HL-60/S4 (cell line): Measurements from ENCODE around the gene TNFSF4.
"Not testable (repeated sequence)": the region's sequence is repeated elsewhere in the genome, so short reads cannot be mapped to it uniquely, and the experiment has no call there.

Source experiments
- in situ Hi-C: fragments of 300-500 bp; cut with MboI; formaldehyde crosslinking; loops from 2 replicates; pipeline ENCODE4 v1.14.3; 2022; ENCODE audit warnings: low sequenced_read_pairs

TNFSF4 gene

GRCh38 chr1:173171152-173171551 is 36.0 kb downstream of the TNFSF4 start:
- in situ Hi-C loops: no loop called here

GRCh38 chr1:173168941-173169340 is 38.2 kb downstream of the TNFSF4 start:
- in situ Hi-C loops: no loop called here

- in situ Hi-C loops: no loop called here
These were observed 42.4 kb downstream of the TNFSF4 start for GRCh38 chr1:173164686-173165085.

DNA sequence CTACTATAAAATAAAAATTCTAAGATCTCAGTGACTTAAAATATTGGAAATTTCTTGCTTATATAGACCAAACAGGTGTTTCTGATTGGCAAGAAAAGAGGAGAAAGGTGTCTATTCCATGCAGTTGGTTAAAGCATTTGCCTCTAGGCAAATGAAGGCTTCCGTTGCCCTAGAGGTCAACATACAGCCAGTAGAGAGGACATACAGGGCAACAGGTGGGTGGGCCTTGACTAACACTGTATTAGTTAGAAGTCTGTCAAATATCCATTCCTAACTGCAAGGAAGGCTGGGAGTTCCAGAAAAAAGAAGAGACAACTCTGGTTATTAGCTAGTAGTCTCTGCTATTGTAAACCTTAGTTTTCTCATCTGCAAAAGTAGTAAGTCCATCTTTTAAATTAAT is 43.0 kb downstream of the TNFSF4 start:
- in situ Hi-C loops: no loop called here

DNA sequence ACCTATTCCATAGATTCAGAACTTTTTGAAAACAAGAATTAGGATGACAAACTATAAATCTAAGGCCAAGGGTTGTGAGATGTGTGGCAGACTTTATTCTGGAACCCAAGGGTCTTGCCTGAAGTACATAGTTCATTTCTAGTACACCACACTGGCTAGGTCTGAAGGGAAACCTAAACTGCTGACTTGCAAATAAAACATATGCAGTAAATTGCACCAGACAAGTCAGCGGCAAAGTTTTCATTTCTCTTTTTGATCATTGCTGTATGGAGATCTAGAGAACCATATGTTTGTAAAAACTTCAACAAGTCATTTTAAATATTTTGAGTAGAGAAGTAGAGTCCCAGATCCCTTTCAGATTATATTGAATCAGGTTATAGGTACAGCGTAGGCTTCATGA is 43.9 kb downstream of the TNFSF4 start:
- in situ Hi-C loops: no loop called here

DNA sequence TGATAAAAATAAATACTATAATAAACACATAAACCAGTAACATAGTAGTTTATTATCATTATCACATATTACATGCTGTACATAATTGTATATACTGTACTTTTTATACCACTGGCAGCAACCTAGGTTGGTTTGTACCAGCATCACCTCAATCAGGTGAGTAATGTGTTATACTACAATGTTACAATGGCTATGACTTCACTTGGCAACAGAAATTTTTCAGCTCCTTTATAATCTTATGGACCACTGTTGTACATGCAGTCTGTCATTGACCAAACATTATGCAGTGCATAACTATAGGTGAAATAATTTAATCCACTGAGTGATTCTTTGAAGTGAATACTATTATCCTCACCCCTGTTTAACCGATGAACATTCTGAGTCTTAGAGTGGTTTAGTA is 44.5 kb downstream of the TNFSF4 start:
- in situ Hi-C loops: no loop called here

- in situ Hi-C loops: no loop called here
These were observed 45.5 kb downstream of the TNFSF4 start for GRCh38 chr1:173161510-173162221.

DNA sequence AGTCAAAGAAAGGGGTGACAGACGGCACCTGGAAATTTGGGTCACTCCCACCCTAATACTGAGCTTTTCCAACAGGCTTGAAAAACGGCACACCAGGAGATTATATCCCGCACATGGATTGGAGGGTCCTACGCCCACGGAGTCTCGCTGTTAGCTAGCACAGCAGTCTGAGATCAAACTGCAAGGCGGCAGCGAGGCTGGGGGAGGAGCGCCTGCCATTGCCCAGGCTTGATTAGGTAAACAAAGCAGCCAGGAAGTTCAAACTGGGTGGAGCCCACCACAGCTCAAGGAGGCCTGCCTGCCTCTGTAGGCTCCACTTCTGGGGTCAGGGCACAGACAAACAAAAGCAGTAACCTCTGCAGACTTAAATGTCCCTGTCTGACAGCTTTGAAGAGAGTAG is 53.2 kb downstream of the TNFSF4 start:
- in situ Hi-C loops: not testable (repeated sequence)

DNA sequence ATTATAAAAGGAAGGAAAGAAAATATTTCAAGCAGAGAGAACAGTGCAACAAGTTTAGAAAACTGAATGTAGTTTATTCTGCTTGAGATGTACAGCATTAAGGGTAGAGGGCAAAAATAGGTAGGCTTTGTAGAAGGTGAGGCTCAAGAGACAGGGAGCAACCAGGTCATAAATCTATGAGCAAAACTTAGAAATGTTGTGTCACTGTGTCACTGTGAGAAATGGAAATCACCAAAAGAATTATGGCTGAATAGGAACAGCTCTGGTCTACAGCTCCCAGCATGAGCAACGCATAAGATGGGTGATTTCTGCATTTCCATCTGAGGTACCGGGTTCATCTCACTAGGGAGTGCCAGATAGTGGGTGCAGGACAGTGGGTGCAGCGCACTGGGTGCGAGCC is 53.6 kb downstream of the TNFSF4 start:
- in situ Hi-C loops: no loop called here

DNA sequence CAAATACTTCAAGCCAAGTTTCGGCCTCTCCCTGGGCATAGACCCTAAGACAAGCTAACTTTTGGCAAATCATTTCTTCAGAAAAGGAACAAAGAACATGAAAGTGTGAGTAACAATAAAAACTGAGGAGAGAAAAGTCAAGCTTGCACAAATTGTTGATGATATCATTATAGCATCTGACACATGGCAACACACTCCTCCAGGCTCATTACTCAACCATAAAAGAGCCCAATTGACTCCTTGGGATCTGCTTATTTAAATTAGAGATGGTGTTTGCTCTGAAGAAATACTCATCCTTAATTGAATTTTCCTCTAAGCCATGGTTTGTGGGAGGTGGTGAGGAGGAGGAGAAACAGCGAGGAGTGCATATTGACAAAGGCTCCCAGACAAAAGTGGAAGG is 54.5 kb downstream of the TNFSF4 start:
- in situ Hi-C loops: no loop called here

GRCh38 chr1:173150795-173151194 is 56.3 kb downstream of the TNFSF4 start:
- in situ Hi-C loops: no loop called here

DNA sequence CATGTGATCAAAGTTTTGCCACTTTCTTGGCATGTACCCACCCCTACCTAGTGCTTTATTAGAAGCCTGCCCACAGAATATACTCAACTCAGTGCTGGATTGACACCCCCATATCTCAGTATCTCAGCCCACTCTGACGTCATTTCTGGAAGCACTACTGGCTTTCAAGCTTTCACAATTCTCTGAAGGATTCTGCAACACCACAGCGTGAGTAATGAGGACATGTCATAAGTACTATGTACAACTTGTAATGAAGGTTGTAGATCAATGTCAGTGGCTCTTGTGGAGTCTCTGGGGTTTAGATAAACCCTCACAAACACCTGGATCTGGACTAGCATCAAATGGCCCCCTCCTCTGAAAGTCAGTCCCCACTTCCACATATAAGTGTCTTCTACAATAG is 57.2 kb downstream of the TNFSF4 start:
- in situ Hi-C loops: no loop called here

DNA sequence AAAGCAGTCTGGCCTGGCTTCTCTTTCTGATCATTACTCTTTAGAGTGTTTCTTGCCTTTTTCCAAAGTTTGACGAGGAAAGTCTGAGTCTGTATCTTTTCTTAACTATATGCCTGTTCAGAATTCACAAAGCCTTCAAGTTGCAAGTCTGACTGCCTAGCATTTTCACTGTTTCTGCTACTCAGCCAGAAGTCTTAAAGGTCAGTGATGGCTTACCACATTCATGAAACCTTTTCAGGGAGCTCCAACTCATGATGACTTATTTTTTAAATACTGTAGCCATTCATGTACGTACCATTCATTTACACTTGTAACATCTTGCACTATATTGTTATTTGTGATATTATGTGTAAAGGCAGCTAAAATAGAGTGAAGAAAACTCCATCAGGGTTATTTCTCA is 58.2 kb downstream of the TNFSF4 start:
- in situ Hi-C loops: no loop called here

DNA sequence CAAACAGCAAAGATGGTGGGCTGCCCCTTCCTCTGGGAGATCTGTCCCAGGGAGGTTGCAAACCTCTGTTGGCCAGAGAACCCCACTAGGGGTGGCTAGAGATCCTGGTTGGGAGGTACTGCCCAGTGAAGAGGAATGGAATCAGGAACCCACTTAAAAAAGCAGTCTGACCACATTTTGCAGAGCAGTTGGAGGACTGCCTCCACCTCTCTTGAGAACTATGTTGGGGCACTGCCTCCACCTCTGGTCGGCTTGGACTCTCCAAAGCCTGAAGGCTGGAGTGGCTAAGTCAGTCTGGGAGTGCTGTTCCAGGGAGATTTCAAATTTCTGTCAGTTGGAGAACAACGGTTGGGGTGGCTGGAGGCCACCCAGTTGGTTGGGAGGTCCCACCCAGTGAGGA is 58.6 kb downstream of the TNFSF4 start:
- in situ Hi-C loops: no loop called here

DNA sequence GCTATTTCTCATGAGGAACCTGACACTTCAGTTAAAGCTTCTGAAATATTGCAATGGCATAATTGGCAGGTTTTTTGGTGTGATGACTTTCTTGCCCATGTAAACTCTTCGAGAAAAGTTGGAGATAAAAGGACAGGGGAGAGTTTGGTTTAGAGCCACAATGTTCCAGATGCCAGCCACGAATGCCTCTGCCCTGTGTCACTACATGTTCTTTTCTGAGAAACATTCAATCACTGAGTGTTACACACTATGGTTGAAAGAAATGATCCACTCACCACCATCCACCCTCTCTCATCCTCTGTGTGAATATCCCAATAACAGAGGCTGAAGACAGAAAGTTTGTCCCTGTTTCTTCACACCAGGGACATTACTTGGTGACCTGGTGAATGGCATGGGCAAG is 66.4 kb downstream of the TNFSF4 start:
- in situ Hi-C loops: no loop called here

DNA sequence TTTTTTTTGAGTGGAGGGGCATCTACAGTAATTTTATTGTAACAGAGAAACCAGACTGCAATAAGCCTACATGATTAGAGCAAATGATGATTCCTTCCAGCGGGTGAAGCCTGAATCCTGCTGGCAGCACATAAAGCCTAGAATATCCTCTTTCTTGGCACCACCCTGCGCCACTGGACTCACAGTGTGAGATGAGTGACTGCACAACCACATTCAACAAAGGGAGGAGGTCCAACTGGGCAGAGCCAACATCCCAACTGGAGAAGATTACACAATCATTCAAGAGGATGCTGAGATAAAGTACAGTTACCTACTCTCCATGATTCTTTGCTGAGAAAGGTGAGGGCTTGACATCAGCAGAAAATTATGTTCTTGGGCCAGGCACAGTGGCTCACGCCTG is 67.4 kb downstream of the TNFSF4 start:
- in situ Hi-C loops: no loop called here

DNA sequence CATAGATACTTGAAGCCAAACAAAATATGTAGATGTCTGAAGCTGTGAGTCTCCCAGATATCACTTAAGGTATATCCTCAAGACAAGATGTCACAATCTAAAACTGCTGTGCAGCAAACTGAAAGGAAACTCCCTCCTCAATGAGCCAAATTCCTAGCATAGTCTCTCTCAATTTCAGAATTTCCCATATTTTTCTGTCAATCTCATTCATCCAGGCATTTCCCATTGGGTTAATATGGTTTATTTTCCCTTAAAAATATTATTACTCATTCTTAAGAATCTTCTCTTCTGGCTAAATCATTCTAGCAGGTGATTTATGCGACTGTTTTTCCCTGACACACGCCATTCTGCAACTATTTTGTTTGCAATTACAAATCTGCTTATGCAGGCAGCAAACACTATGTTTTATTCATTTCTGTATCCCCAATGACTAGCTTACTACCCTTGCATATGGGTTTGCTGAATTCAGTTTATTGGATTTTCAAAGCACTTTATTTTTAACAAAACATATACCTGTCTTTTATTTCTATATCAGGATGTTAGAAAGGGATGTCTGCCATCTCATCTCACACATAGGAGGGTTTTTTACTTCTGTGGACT is 69.9 kb downstream of the TNFSF4 start:
- in situ Hi-C loops: no loop called here

DNA sequence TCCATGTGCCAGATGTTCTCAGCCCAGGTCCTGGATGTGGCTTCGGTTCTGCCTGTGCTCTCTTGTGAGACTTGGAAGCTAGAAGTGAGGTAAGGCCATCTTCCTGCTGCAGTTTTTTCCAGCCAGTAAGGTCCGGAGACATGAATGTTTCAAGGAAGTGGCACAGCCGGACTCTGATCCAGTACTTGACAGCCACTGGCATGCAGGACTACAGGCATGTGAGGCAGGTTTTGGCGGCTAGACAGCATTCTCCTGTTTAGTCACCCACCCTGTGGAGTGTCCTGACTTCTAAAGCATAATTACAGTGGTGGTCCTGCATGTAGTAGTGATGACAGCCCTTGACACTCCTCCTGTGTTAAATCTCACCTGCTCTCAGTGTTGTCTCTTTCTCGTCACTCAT is 72.3 kb downstream of the TNFSF4 start:
- in situ Hi-C loops: no loop called here

GRCh38 chr1:173134029-173134428 is 73.1 kb downstream of the TNFSF4 start:
- in situ Hi-C loops: no loop called here
